Parathyroid adenoma (tissue), 2 donors: Measurements from ENCODE around the gene KYAT1.
"Not testable (repeated sequence)": the region's sequence is repeated elsewhere in the genome, so short reads cannot be mapped to it uniquely, and the experiment has no call there.

Source experiments
- H2AFZ ChIP-seq: fragments of 300-600 bp; sonication (generic); one replicate; pipeline ENCODE4 v1.7.0; 2017; ENCODE audit warnings: antibody characterized with exemption, mild to moderate bottlenecking
- H3K27ac ChIP-seq: fragments of 300-600 bp; sonication (generic); one replicate; pipeline ENCODE4 v1.7.0; 2017
- H3K27me3 ChIP-seq: fragments of 300-600 bp; sonication (generic); one replicate; pipeline ENCODE4 v1.7.0; 2017; ENCODE audit warnings: low read length; ENCODE audit not compliant: control insufficient read depth, insufficient read depth
- H3K36me3 ChIP-seq: fragments of 300-600 bp; sonication (generic); one replicate; pipeline ENCODE4 v1.7.0; 2017; ENCODE audit warnings: low read length; ENCODE audit not compliant: control insufficient read depth, insufficient read depth
- H3K4me1 ChIP-seq: fragments of 300-600 bp; sonication (generic); one replicate; pipeline ENCODE4 v1.7.0; 2017; ENCODE audit warnings: control low read depth
- H3K4me2 ChIP-seq: fragments of 300-600 bp; sonication (generic); one replicate; pipeline ENCODE4 v1.7.0; 2017; ENCODE audit warnings: low read length
- H3K4me3 ChIP-seq: fragments of 300-600 bp; sonication (generic); one replicate; pipeline ENCODE4 v1.7.0; 2017; ENCODE audit warnings: low read depth, low read length
- H3K79me2 ChIP-seq: fragments of 300-600 bp; sonication (generic); one replicate; pipeline ENCODE4 v1.7.0; 2017; ENCODE audit warnings: control low read depth
- H3K9ac ChIP-seq: fragments of 300-600 bp; sonication (generic); one replicate; pipeline ENCODE4 v1.7.0; 2017; ENCODE audit warnings: mild to moderate bottlenecking
- H3K9me3 ChIP-seq: fragments of 300-600 bp; sonication (generic); one replicate; pipeline ENCODE4 v1.7.0; 2017; ENCODE audit warnings: low read length; ENCODE audit not compliant: control insufficient read depth
- TF ChIP-seq, protein P1 (sequence below): fragments of 300-600 bp; sonication (generic); IDR thresholded peaks from one replicate; pipeline ENCODE4 v1.7.0; 2017; ENCODE audit warnings: antibody characterized with exemption, mild to moderate bottlenecking
- donor health status: primary hyperparathyroidism.

KYAT1 gene

DNA sequence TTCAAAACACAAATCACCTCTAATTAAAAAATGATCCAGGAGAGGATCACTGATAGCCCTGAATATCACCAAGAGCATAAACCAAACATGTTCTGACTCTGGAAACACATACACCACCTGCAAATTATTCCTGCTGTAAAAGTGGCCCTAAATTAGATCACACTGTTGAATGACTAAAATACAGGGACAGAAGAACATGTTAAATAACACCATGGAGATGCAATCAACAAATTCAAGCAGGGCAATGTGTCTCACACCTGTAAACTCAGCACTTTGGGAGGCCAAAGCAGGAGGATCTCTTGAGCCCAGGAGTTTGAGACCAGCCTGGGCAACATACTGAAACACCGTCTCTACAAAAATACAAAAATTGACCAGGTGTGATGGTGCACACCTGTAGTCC is 33.9 kb downstream of the KYAT1 start:
- Histone ChIP-seq H3K27ac (no peak overlapping the region), H3K9ac (no peak overlapping the region), H2AFZ (no peak overlapping the region), H3K36me3 (no peaks in the 10 kb centered on the region), H3K79me2 (no peaks in the 10 kb centered on the region), H3K4me2 (no peak overlapping the region), H3K9me3 (no peaks in the 10 kb centered on the region), H3K4me1 (peaks cover 4% of the 10 kb centered on the region), H3K27me3 (no peaks in the 10 kb centered on the region), H3K4me3 (no peak overlapping the region)
- TF ChIP-seq, protein P1, sequence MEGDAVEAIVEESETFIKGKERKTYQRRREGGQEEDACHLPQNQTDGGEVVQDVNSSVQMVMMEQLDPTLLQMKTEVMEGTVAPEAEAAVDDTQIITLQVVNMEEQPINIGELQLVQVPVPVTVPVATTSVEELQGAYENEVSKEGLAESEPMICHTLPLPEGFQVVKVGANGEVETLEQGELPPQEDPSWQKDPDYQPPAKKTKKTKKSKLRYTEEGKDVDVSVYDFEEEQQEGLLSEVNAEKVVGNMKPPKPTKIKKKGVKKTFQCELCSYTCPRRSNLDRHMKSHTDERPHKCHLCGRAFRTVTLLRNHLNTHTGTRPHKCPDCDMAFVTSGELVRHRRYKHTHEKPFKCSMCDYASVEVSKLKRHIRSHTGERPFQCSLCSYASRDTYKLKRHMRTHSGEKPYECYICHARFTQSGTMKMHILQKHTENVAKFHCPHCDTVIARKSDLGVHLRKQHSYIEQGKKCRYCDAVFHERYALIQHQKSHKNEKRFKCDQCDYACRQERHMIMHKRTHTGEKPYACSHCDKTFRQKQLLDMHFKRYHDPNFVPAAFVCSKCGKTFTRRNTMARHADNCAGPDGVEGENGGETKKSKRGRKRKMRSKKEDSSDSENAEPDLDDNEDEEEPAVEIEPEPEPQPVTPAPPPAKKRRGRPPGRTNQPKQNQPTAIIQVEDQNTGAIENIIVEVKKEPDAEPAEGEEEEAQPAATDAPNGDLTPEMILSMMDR: no peak

DNA sequence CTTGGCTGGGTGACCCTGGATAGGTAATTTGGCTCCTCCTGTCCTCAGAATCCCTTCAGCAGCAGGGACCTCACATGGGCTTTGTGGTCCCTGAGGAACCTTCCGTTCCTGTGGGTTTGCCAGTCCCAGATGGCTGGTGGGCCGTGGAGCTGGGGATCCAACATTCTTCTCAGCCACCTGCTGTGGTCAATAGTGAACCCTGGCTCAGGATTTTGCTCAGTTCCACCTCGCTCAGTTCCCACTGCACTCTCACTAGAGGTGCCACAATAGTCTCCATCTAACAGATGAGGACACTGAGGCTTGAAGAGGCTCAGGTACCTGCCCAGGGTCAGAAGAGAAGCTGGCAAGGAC is 35.1 kb downstream of the KYAT1 start:
- Histone ChIP-seq H3K9ac (no peak overlapping the region), H2AFZ (no peak overlapping the region), H3K36me3 (no peaks in the 10 kb centered on the region), H3K79me2 (no peaks in the 10 kb centered on the region), H3K27ac (no peak overlapping the region), H3K4me1 (no peaks in the 10 kb centered on the region), H3K4me2 (no peak overlapping the region), H3K27me3 (no peaks in the 10 kb centered on the region), H3K9me3 (no peaks in the 10 kb centered on the region), H3K4me3 (no peak overlapping the region)
- TF ChIP-seq, protein P1: no peak

DNA sequence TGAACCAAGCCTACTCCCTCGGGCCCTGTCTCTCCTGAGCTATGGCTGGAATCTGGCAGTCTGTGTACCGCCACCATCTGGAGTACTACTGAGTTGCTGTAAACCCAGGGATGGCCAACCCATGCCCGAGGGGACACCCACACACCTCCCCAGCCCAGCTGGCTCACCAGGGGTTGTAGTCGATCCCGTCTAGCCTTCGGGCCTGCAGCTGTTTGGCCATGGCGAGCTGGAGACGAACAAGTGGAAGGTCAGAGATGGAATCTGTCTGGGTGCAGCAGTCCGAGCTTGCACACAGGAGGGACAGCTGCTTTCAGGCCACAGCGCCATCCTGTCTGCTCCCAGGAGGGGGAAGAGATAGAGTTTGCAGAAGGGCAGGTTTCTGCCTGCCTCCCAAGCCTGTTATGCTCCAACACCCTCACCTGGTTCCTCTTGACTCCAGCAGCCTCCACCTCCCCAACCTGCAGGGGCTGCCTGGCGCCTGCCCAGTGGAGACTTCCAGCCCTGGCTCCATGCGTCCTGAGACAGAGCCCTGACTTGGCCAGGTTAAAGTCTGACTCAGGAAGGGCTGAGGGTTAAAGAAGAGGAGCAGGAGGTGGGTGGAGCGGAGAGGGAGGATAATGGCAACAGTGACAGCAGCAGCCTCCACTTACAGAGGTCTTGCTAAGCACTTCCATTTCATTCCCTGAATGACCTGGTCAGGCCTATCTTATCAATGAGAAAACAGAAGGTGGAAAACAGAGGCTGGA is 36.4 kb downstream of the KYAT1 start:
- Histone ChIP-seq H3K9ac (no peak overlapping the region), H3K4me1 (no peaks in the 10 kb centered on the region), H3K9me3 (no peaks in the 10 kb centered on the region), H3K4me2 (no peak overlapping the region), H3K4me3 (no peak overlapping the region), H3K79me2 (no peaks in the 10 kb centered on the region), H3K36me3 (no peaks in the 10 kb centered on the region), H3K27me3 (no peaks in the 10 kb centered on the region), H2AFZ (no peak overlapping the region), H3K27ac (no peak overlapping the region)
- TF ChIP-seq, protein P1: no peak

DNA sequence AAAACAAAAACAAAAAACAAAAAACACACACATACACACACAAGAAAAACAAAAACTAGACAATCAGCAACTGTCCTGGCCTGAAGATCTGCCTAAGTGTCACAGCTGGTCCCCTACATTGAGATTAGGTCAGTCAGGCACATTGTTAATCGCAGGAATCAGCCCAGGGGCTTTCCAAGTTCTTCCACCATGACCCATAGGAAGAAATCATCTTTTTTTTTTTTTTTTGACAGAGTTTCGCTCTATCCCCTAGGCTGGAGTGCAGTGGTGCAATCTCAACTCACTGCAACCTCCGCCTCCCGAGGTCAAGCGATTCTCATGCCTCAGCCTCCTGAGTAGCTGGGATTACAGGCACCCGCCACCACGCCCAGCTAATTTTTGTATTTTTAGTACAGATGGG is 38.6 kb downstream of the KYAT1 start:
- not testable (repeated sequence) for H3K4me1 ChIP-seq, H3K36me3 ChIP-seq, H3K9ac ChIP-seq, H3K4me3 ChIP-seq, H3K27ac ChIP-seq, H3K4me2 ChIP-seq, H3K79me2 ChIP-seq, H3K27me3 ChIP-seq, H3K9me3 ChIP-seq, H2AFZ ChIP-seq

DNA sequence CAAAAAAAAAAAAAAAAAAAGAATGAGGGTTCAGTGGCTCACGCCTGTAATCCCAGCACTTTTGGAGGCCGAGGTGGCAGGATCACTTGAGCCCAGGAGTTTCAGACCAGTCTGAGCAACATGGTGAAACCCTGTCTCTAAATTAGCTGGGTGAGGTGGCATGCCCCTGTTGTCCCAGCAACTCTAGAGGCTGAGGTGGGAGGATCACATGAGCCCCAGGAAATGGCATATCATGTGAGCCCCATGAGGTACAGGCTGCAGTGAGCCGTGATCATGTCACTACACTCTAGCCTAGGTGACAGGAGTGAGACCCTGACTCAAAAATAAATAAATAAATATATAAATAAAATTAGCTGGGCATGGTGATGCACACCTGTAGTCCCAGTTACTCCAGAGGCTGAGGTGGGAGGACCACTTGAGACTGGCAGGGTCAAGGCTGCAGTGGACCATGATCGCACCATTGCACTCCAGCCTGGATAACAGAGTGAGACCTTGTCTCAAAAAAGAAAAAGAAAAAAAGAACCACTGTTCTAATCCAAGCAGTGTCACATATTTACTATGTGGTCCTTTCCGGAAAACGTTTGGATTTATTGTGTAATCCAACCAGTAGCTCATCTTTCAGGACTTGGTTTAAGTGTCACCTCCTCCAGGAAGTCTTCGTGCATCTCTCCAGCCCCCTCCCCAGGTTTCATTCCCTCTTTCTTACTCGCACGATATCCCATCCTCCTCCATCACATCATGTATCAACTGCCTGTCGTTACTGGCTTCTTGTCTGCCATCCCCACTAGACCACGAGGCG is 39.9 kb downstream of the KYAT1 start:
- H3K36me3 ChIP-seq: no peaks in the 10 kb centered on the region
- H2AFZ ChIP-seq: no peak overlapping the region
- H3K4me2 ChIP-seq: no peak overlapping the region
- H3K79me2 ChIP-seq: no peaks in the 10 kb centered on the region
- no peaks in the 10 kb centered on the region for H3K9me3 ChIP-seq
- no peaks in the 10 kb centered on the region for H3K27me3 ChIP-seq
- no peak overlapping the region for H3K4me3 ChIP-seq
- H3K27ac ChIP-seq: no peak overlapping the region
- TF ChIP-seq, protein P1: no peak
- no peaks in the 10 kb centered on the region for H3K4me1 ChIP-seq
- no peak overlapping the region for H3K9ac ChIP-seq
